Neural progenitor cell (in vitro differentiated cells): ENCODE data around the gene LRRC56.

ENCODE experiments used
- EZH2 ChIP-seq: fragments of 200-600 bp; sonication (generic); IDR thresholded peaks from 2 replicates; pipeline ENCODE4 v1.6.1; 2017; ENCODE audit warnings: antibody characterized with exemption, mild to moderate bottlenecking, moderate library complexity
- EZH2phosphoT487 ChIP-seq: fragments of 200-600 bp; sonication (generic); IDR thresholded peaks from 2 replicates; pipeline ENCODE4 v1.6.1; 2017; ENCODE audit warnings: antibody characterized with exemption
- TF ChIP-seq, protein P1 (sequence below): fragments of 200-600 bp; sonication (generic); IDR thresholded peaks from 2 replicates; pipeline ENCODE4 v1.5.1; 2017; ENCODE audit warnings: antibody characterized with exemption, mild to moderate bottlenecking

GRCh38 chr11:567011-567628 lies 29.8 kb downstream of the LRRC56 start:
- TF ChIP-seq, protein P1, sequence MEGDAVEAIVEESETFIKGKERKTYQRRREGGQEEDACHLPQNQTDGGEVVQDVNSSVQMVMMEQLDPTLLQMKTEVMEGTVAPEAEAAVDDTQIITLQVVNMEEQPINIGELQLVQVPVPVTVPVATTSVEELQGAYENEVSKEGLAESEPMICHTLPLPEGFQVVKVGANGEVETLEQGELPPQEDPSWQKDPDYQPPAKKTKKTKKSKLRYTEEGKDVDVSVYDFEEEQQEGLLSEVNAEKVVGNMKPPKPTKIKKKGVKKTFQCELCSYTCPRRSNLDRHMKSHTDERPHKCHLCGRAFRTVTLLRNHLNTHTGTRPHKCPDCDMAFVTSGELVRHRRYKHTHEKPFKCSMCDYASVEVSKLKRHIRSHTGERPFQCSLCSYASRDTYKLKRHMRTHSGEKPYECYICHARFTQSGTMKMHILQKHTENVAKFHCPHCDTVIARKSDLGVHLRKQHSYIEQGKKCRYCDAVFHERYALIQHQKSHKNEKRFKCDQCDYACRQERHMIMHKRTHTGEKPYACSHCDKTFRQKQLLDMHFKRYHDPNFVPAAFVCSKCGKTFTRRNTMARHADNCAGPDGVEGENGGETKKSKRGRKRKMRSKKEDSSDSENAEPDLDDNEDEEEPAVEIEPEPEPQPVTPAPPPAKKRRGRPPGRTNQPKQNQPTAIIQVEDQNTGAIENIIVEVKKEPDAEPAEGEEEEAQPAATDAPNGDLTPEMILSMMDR, result no peak
- TF ChIP-seq EZH2phosphoT487 (no peak), EZH2 (no peak)
